HG03064 (cell line): ENCODE results near the gene JPH3.
"Not testable (repeated sequence)": the region's sequence is repeated elsewhere in the genome, so short reads cannot be mapped to it uniquely, and the experiment has no call there.

Experiments
- ATAC-seq: cut with Tn5 transposase; IDR thresholded peaks from one replicate; pipeline ENCODE4 v1.9.1; 2021; ENCODE audit warnings: low read depth; ENCODE audit not compliant: unreplicated experiment

Gene JPH3

GRCh38 chr16:87707714-87708580 lies 105.6 kb downstream of the JPH3 start:
- no peak for ATAC-seq

- no peak for ATAC-seq
Measured at GRCh38 chr16:87708881-87709638, 106.8 kb downstream of the JPH3 start.

- no peak for ATAC-seq
Measured at GRCh38 chr16:87709677-87710076, 107.4 kb downstream of the JPH3 start.

- no peak for ATAC-seq
Measured at GRCh38 chr16:87710887-87711286, 108.6 kb downstream of the JPH3 start.

- no peak for ATAC-seq
Measured at GRCh38 chr16:87712184-87712762, 110.0 kb downstream of the JPH3 start.

GRCh38 chr16:87713451-87714229 lies 111.3 kb downstream of the JPH3 start:
- no peak for ATAC-seq

- no peak for ATAC-seq
Measured at GRCh38 chr16:87715231-87715630, 112.9 kb downstream of the JPH3 start.

- ATAC-seq = no peak
Measured at GRCh38 chr16:87715658-87716057, 113.3 kb downstream of the JPH3 start.

GRCh38 chr16:87718831-87719230 lies 116.5 kb downstream of the JPH3 start:
- not testable (repeated sequence) for ATAC-seq

- no peak for ATAC-seq
Measured at GRCh38 chr16:87720446-87720845, 118.1 kb downstream of the JPH3 start.

GRCh38 chr16:87721622-87722585 lies 119.6 kb downstream of the JPH3 start:
- ATAC-seq = no peak

- ATAC-seq = no peak
Measured at GRCh38 chr16:87722590-87723225, 120.4 kb downstream of the JPH3 start.

- peak; percentile 66 for ATAC-seq
Measured at GRCh38 chr16:87723226-87723623, 120.9 kb downstream of the JPH3 start.

- no peak for ATAC-seq
Measured at GRCh38 chr16:87724490-87725291, 122.4 kb downstream of the JPH3 start.

- ATAC-seq = no peak
Measured at GRCh38 chr16:87725596-87726235, 123.4 kb downstream of the JPH3 start.

GRCh38 chr16:87726577-87726976 lies 124.3 kb downstream of the JPH3 start:
- not testable (repeated sequence) for ATAC-seq

- no peak for ATAC-seq
Measured at GRCh38 chr16:87727346-87727745, 125.0 kb downstream of the JPH3 start.

GRCh38 chr16:87728026-87728425 lies 125.7 kb downstream of the JPH3 start:
- no peak for ATAC-seq
